Upper lobe of left lung (tissue), 4 donors: ENCODE data around the gene KAT2B.

Source experiments
- CTCF ChIP-seq, 6 experiments: fragments of 450-650 bp in 4 of 6; fragments of 200-600 bp in 2 of 6; sonication (generic) in 2 of 6; IDR thresholded peaks; one replicate each; pipeline ENCODE4 v1.5.1; 2016 to 2019; ENCODE audit warnings: antibody characterized with exemption in 6 of 6
- EP300 ChIP-seq, 4 donors: sonication (generic); formaldehyde crosslinking; IDR thresholded peaks; one replicate each; pipeline ENCODE4 v1.5.1; 2017; ENCODE audit warnings: antibody characterized with exemption in 4 of 4, control low read depth in 2 of 4
- POLR2A ChIP-seq, 4 donors: fragments of 450-650 bp; IDR thresholded peaks; one replicate each; pipeline ENCODE4 v1.5.1; 2016 to 2017; ENCODE audit warnings: antibody characterized with exemption in 4 of 4, mild to moderate bottlenecking in 2 of 4
- POLR2AphosphoS5 ChIP-seq, 2 donors: sonication (generic); formaldehyde crosslinking; IDR thresholded peaks; one replicate each; pipeline ENCODE4 v1.5.1; 2017; ENCODE audit warnings: antibody characterized with exemption in 2 of 2

GRCh38 chr3:20073683-20074082, 33.4 kb downstream of the KAT2B start:
- TF ChIP-seq CTCF (IDR thresholded peaks at IDR 0.05) (no peak), EP300 (IDR thresholded peaks at IDR 0.05) (no peak), POLR2A (IDR thresholded peaks at IDR 0.05) (no peak), POLR2AphosphoS5 (IDR thresholded peaks at IDR 0.05) (no peak)
